Breast epithelium (tissue), 4 donors: ENCODE data around the gene LEP. TPM values are rescaled to one million over a fixed set of nuclear protein-coding genes. Genes with fewer than 3 reads are reported as not detected.

Experiments used
- DNase-seq, 2 donors: peaks; one replicate each; pipeline ENCODE4 v3.0.0-alpha.2; 2019; ENCODE audit warnings: low spot score in 2 of 2
- H3K27ac ChIP-seq, 2 donors: fragments of 200-600 bp; sonication (generic) in 1 of 2; one replicate each; pipeline ENCODE4 v1.5.1; 2016 to 2019; ENCODE audit warnings: mild to moderate bottlenecking in 1 of 2
- H3K27me3 ChIP-seq, 2 donors: fragments of 200-600 bp; sonication (generic) in 1 of 2; one replicate each; pipeline versions ENCODE4 v1.5.1 to v1.6.0; 2017 to 2019; ENCODE audit warnings: control low read depth in 1 of 2, mild to moderate bottlenecking in 1 of 2
- H3K36me3 ChIP-seq: fragments of 200-600 bp; one replicate; pipeline ENCODE4 v1.5.1; 2019
- H3K4me1 ChIP-seq, 2 donors: fragments of 200-600 bp; sonication (generic); one replicate each; pipeline ENCODE4 v1.5.1; 2016 to 2019; ENCODE audit warnings: control low read depth in 1 of 2
- H3K4me3 ChIP-seq, 3 donors: fragments of 200-600 bp; sonication (generic); 1 replicate in 2 of 3; 2 replicates in 1 of 3; pipeline ENCODE4 v1.5.1; 2016 to 2019; ENCODE audit warnings: mild to moderate bottlenecking in 3 of 3, moderate library complexity in 2 of 3
- H3K9me3 ChIP-seq, 2 donors: fragments of 200-600 bp; sonication (generic) in 1 of 2; one replicate each; pipeline ENCODE4 v1.5.1; 2016 to 2019; ENCODE audit warnings: control low read depth in 1 of 2
- CTCF ChIP-seq, 3 donors: fragments of 450-650 bp; IDR thresholded peaks; one replicate each; pipeline ENCODE4 v1.5.1; 2016 to 2017; ENCODE audit warnings: antibody characterized with exemption in 3 of 3, mild to moderate bottlenecking in 3 of 3, moderate library complexity in 3 of 3
- POLR2A ChIP-seq: fragments of 450-650 bp; IDR thresholded peaks from one replicate; pipeline ENCODE4 v1.6.1; 2016; ENCODE audit warnings: antibody characterized with exemption, mild to moderate bottlenecking, moderate library complexity
- POLR2AphosphoS5 ChIP-seq, 3 donors: sonication (generic); formaldehyde crosslinking; IDR thresholded peaks; one replicate each; pipeline ENCODE4 v1.6.1; 2017; ENCODE audit warnings: antibody characterized with exemption in 3 of 3
- intact Hi-C: fragments of 100-400 bp; cut with DNase I; formaldehyde crosslinking; loops from one replicate; pipeline ENCODE4 v1.15.1; 2023; ENCODE audit warnings: low total_unique reads
- total RNA-seq, 3 donors: library from RNA; depleted of rRNA; stranded (reverse); fragments of >200 nt; gene quantifications; one replicate each; pipeline ENCODE4 v1.1.0, GENCODE V29; 2016

Gene LEP
- total RNA-seq, 3 donors from 2014 or later, result 41.6 to 498 (median 48.2) TPM

- H3K9me3 ChIP-seq, result peaks cover 17 to 18% of the 10 kb centered on the region in 2 donors
- no peak for DNase-seq
- H3K27ac ChIP-seq, result no peak overlapping the region
- no peak overlapping the region for H3K4me3 ChIP-seq
- TF ChIP-seq POLR2AphosphoS5 (IDR thresholded peaks at IDR 0.05), result no peak
- no peak for TF ChIP-seq POLR2A
- no peak for TF ChIP-seq CTCF (IDR thresholded peaks at IDR 0.05)
- peaks cover 5 to 23% of the 10 kb centered on the region in 2 donors for H3K27me3 ChIP-seq
- H3K36me3 ChIP-seq, result no peaks in the 10 kb centered on the region
- intact Hi-C loops, result no loop called here
- H3K4me1 ChIP-seq, result no peaks in the 10 kb centered on the region
These were observed 2.2 kb downstream of the LEP start for GRCh38 chr7:128243273-128243672.

- TF ChIP-seq CTCF (IDR thresholded peaks at IDR 0.05) (no peak), POLR2AphosphoS5 (IDR thresholded peaks at IDR 0.05) (no peak), POLR2A (no peak)
These were observed 3.8 kb downstream of the LEP start for GRCh38 chr7:128244861-128245260.

GRCh38 chr7:128247108-128247507 is 6.0 kb downstream of the LEP start:
- Histone ChIP-seq H3K9me3 (no peaks in the 10 kb centered on the region), H3K4me3 (no peak overlapping the region), H3K36me3 (no peaks in the 10 kb centered on the region), H3K27me3 (peaks cover 0 to 3% of the 10 kb centered on the region in 2 donors), H3K27ac (no peak overlapping the region), H3K4me1 (no peaks in the 10 kb centered on the region)
- no peak for DNase-seq
- intact Hi-C loops, result no loop called here
- TF ChIP-seq POLR2AphosphoS5 (IDR thresholded peaks at IDR 0.05) (no peak), CTCF (IDR thresholded peaks at IDR 0.05) (no peak), POLR2A (no peak)

More at GRCh38 chr7:128244861-128245260, 3.8 kb downstream of the LEP start:
- H3K9me3 ChIP-seq, result peaks cover 4 to 7% of the 10 kb centered on the region in 2 donors
- H3K36me3 ChIP-seq, result no peaks in the 10 kb centered on the region
- H3K27me3 ChIP-seq, result peaks cover 5 to 23% of the 10 kb centered on the region in 2 donors
- H3K4me1 ChIP-seq, result no peaks in the 10 kb centered on the region
- intact Hi-C loops, result no loop called here
- no peak overlapping the region for H3K27ac ChIP-seq
- H3K4me3 ChIP-seq, result no peak overlapping the region
- no peak for DNase-seq

- Histone ChIP-seq H3K27ac (no peak overlapping the region), H3K4me1 (no peaks in the 10 kb centered on the region), H3K27me3 (no peaks in the 10 kb centered on the region), H3K4me3 (no peak overlapping the region), H3K9me3 (no peaks in the 10 kb centered on the region), H3K36me3 (no peaks in the 10 kb centered on the region)
- TF ChIP-seq POLR2AphosphoS5 (IDR thresholded peaks at IDR 0.05) (no peak), POLR2A (no peak), CTCF (IDR thresholded peaks at IDR 0.05) (no peak)
- no peak for DNase-seq
- intact Hi-C loops, result no loop called here
These were observed 6.6 kb downstream of the LEP start for GRCh38 chr7:128247640-128248194.

GRCh38 chr7:128251337-128251736 is 10.3 kb downstream of the LEP start:
- TF ChIP-seq POLR2A (no peak), CTCF (IDR thresholded peaks at IDR 0.05) (no peak), POLR2AphosphoS5 (IDR thresholded peaks at IDR 0.05) (no peak)
- no peak overlapping the region for H3K27ac ChIP-seq
- DNase-seq, result no peak
- no peaks in the 10 kb centered on the region for H3K4me1 ChIP-seq
- no peak overlapping the region for H3K4me3 ChIP-seq
- H3K27me3 ChIP-seq, result no peaks in the 10 kb centered on the region
- intact Hi-C loops, result no loop called here
- H3K9me3 ChIP-seq, result no peaks in the 10 kb centered on the region
- H3K36me3 ChIP-seq, result no peaks in the 10 kb centered on the region
